Measurements from ENCODE around the gene CREG1.

The CREG1 gene

DNA sequence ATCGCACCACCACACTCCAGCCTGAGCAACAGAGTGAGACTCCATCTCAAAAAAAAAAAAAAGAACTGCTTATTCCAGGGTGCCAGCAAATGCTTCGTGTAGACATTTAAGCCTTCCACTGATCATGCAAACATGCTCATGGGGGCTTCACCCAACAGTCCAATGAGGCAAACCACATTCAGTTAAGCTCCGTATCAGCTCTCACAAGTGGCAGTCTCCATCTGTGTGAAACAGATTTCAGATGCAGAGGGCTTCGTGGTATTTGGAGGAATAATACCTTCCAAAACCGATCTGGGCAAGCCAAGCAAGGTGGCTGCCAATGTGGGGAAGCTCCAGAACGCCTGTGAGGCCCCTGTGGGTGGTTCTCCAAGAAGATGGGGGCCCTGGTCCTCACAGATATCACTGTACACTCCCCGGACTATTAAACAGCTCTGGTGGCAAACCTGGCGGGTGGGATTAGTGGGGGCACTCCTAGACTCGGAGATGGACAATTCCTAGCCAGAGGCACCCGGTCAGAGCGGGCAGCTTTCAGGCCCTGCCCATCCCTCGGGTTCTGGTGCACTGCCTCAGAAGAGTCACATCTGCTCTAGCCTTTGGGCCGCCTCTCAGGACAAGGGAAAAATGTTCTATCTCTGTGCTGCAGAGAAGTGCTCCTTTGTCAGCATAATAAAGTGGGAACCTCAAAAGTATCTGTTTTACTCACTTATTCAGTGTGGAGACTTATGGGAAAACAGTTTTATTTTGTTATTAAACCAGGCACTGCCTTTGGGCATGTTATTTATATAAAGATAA lies 10.2 kb downstream of the CREG1 start:
- H3K9me3 ChIP-seq (ENCODE audit: low read length), result no peaks in the 10 kb centered on the region

GRCh38 chr1:167542109-167543032 lies 11.2 kb downstream of the CREG1 start:
- Histone ChIP-seq H3K9me3 (ENCODE audit: low read length) (no peaks in the 10 kb centered on the region), H3K36me3 (ENCODE audit: insufficient read depth, low read length) (peaks cover 20% of the 10 kb centered on the region), H3K27ac (ENCODE audit: low read depth, low read length) (no peak overlapping the region), H3K4me3 (ENCODE audit: low read depth in 1 of 2, low read length in 2 of 2) (no peak overlapping the region), H3K4me1 (ENCODE audit: insufficient read depth, low read length) (peaks cover 13% of the 10 kb centered on the region), H3K27me3 (ENCODE audit: control insufficient read depth in 1 of 2, insufficient read depth in 2 of 2, low read length in 2 of 2) (no peaks in the 10 kb centered on the region), H3K9ac (ENCODE audit: low read length) (no peak overlapping the region)

More for the DNA sequence above, 10.2 kb downstream of the CREG1 start:
- H3K4me3 ChIP-seq (ENCODE audit: low read depth in 1 of 2, low read length in 2 of 2), result no peak overlapping the region
- H3K4me1 ChIP-seq (ENCODE audit: insufficient read depth, low read length), result peaks cover 15% of the 10 kb centered on the region
- no peaks in the 10 kb centered on the region for H3K27me3 ChIP-seq (ENCODE audit: control insufficient read depth in 1 of 2, insufficient read depth in 2 of 2, low read length in 2 of 2)
- no peak overlapping the region for H3K9ac ChIP-seq (ENCODE audit: low read length)
- H3K27ac ChIP-seq (ENCODE audit: low read depth, low read length), result no peak overlapping the region
- peaks cover 26% of the 10 kb centered on the region for H3K36me3 ChIP-seq (ENCODE audit: insufficient read depth, low read length)

- peaks cover 13% of the 10 kb centered on the region for H3K4me1 ChIP-seq (ENCODE audit: insufficient read depth, low read length)
- H3K4me3 ChIP-seq (ENCODE audit: low read depth in 1 of 2, low read length in 2 of 2), result no peak overlapping the region
- H3K36me3 ChIP-seq (ENCODE audit: insufficient read depth, low read length), result peaks cover 12% of the 10 kb centered on the region
- no peak overlapping the region for H3K9ac ChIP-seq (ENCODE audit: low read length)
- H3K27ac ChIP-seq (ENCODE audit: low read depth, low read length), result no peak overlapping the region
- no peaks in the 10 kb centered on the region for H3K27me3 ChIP-seq (ENCODE audit: control insufficient read depth in 1 of 2, insufficient read depth in 2 of 2, low read length in 2 of 2)
- no peaks in the 10 kb centered on the region for H3K9me3 ChIP-seq (ENCODE audit: low read length)
Measured at GRCh38 chr1:167541610-167542009, 12.0 kb downstream of the CREG1 start.

DNA sequence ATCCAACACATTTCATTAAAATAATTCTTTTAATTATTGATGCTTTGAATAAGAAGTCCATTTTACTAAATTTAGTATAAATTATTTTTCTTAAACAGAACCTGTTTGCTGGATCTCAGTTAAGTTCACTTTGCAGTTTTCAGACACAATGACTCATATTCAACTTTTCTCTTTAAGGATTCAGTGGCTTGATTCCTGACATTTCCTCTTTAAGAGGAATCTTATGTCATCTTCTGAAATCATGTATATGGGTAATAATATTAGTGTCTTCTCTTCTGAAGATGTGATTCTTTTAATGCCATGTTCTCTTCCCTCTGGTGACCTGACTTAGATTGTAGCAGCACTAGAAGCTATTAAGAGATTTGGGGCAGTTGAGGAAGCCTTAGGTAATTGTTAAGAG lies 12.6 kb downstream of the CREG1 start:
- Histone ChIP-seq H3K4me1 (ENCODE audit: insufficient read depth, low read length) (peaks cover 13% of the 10 kb centered on the region), H3K27me3 (ENCODE audit: control insufficient read depth in 1 of 2, insufficient read depth in 2 of 2, low read length in 2 of 2) (no peaks in the 10 kb centered on the region), H3K4me3 (ENCODE audit: low read depth in 1 of 2, low read length in 2 of 2) (no peak overlapping the region), H3K27ac (ENCODE audit: low read depth, low read length) (no peak overlapping the region), H3K9ac (ENCODE audit: low read length) (no peak overlapping the region), H3K9me3 (ENCODE audit: low read length) (no peaks in the 10 kb centered on the region), H3K36me3 (ENCODE audit: insufficient read depth, low read length) (peaks cover 9% of the 10 kb centered on the region)

DNA sequence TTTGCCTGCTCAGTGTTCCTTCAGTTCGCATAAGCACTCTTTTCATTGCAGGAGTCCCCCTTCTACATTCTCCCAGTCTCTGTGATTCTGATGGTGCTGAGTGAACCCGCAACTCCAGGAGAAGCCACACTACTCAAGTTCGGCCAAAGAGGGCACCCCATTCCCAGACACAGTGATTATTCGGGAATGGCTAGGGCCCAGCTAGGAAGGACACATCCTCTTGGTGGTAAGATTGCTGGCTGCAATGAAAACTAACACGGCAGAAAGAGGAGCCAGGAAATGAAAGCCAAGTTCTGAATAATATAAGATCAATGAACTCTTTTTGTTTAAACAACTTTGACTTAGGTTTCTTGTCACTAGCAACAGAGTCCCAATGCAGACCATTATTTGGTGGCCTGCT lies 14.9 kb downstream of the CREG1 start:
- Histone ChIP-seq H3K36me3 (ENCODE audit: insufficient read depth, low read length) (peaks cover 3% of the 10 kb centered on the region), H3K4me3 (ENCODE audit: low read depth in 1 of 2, low read length in 2 of 2) (no peak overlapping the region), H3K27me3 (ENCODE audit: control insufficient read depth in 1 of 2, insufficient read depth in 2 of 2, low read length in 2 of 2) (no peaks in the 10 kb centered on the region), H3K27ac (ENCODE audit: low read depth, low read length) (no peak overlapping the region), H3K4me1 (ENCODE audit: insufficient read depth, low read length) (peaks cover 6% of the 10 kb centered on the region), H3K9ac (ENCODE audit: low read length) (no peak overlapping the region), H3K9me3 (ENCODE audit: low read length) (no peaks in the 10 kb centered on the region)

DNA sequence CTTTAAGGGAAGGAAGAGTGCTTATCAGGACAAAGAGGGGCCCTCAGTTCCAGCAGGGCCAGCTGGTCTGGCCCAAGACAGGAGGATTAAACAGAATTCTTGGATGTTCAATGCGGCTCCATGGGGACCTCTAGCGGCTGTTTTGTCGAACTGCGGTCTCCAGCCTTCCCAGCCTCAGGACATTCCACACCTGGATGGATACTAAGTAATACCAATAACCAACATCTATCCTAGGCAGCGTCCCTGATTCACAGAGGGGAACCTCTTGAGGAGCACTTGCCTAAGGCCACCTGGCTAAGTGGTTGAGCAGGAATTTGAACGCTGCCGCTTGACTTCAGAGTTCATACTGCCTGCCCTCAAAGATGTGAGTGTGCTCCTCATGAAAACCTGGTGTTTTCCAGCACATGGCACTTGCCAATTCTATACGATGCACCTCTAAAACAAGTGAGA lies 19.7 kb downstream of the CREG1 start:
- H3K4me1 ChIP-seq (ENCODE audit: insufficient read depth, low read length), result peaks cover 11% of the 10 kb centered on the region
- H3K9ac ChIP-seq (ENCODE audit: low read length), result no peak overlapping the region
- no peak overlapping the region for H3K4me3 ChIP-seq (ENCODE audit: low read depth in 1 of 2, low read length in 2 of 2)
- no peaks in the 10 kb centered on the region for H3K9me3 ChIP-seq (ENCODE audit: low read length)
- no peaks in the 10 kb centered on the region for H3K27me3 ChIP-seq (ENCODE audit: control insufficient read depth in 1 of 2, insufficient read depth in 2 of 2, low read length in 2 of 2)
- no peak overlapping the region for H3K27ac ChIP-seq (ENCODE audit: low read depth, low read length)
- H3K36me3 ChIP-seq (ENCODE audit: insufficient read depth, low read length), result no peaks in the 10 kb centered on the region

- Histone ChIP-seq H3K9ac (ENCODE audit: low read length) (no peak overlapping the region), H3K4me3 (ENCODE audit: low read depth in 1 of 2, low read length in 2 of 2) (no peak overlapping the region), H3K9me3 (ENCODE audit: low read length) (no peaks in the 10 kb centered on the region), H3K27ac (ENCODE audit: low read depth, low read length) (no peak overlapping the region), H3K36me3 (ENCODE audit: insufficient read depth, low read length) (no peaks in the 10 kb centered on the region), H3K4me1 (ENCODE audit: insufficient read depth, low read length) (peaks cover 11% of the 10 kb centered on the region), H3K27me3 (ENCODE audit: control insufficient read depth in 1 of 2, insufficient read depth in 2 of 2, low read length in 2 of 2) (no peaks in the 10 kb centered on the region)
Measured at GRCh38 chr1:167532964-167533824, 20.4 kb downstream of the CREG1 start.

DNA sequence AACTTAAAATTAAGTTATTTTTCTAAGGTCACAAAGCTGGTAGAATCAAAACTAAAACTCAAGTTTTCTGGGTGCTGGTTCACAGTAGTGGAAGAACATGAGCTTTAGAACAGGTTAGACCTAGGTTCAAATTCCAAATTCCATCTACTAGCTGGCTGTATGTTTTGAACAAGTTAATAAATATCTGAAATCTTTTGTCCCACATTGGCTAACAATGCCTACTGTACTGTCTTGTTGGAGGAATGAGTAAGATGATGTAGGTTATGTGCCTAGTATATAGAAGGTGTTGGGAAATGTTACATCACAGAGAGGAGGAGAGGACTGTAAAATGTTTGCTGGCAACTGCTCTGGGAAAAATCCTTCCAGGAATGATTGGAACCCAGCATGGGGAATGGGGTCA lies 21.2 kb downstream of the CREG1 start:
- no peaks in the 10 kb centered on the region for H3K36me3 ChIP-seq (ENCODE audit: insufficient read depth, low read length)
- H3K9ac ChIP-seq (ENCODE audit: low read length), result no peak overlapping the region
- no peaks in the 10 kb centered on the region for H3K9me3 ChIP-seq (ENCODE audit: low read length)
- H3K27ac ChIP-seq (ENCODE audit: low read depth, low read length), result no peak overlapping the region
- H3K27me3 ChIP-seq (ENCODE audit: control insufficient read depth in 1 of 2, insufficient read depth in 2 of 2, low read length in 2 of 2), result no peaks in the 10 kb centered on the region
- H3K4me3 ChIP-seq (ENCODE audit: low read depth in 1 of 2, low read length in 2 of 2), result no peak overlapping the region
- H3K4me1 ChIP-seq (ENCODE audit: insufficient read depth, low read length), result peaks cover 11% of the 10 kb centered on the region

GRCh38 chr1:167529829-167530474 lies 23.6 kb downstream of the CREG1 start:
- H3K27ac ChIP-seq (ENCODE audit: low read depth, low read length), result no peak overlapping the region
- no peak overlapping the region for H3K9ac ChIP-seq (ENCODE audit: low read length)
- peaks cover 11% of the 10 kb centered on the region for H3K4me1 ChIP-seq (ENCODE audit: insufficient read depth, low read length)
- H3K36me3 ChIP-seq (ENCODE audit: insufficient read depth, low read length), result no peaks in the 10 kb centered on the region
- no peak overlapping the region for H3K4me3 ChIP-seq (ENCODE audit: low read depth in 1 of 2, low read length in 2 of 2)
- H3K9me3 ChIP-seq (ENCODE audit: low read length), result no peaks in the 10 kb centered on the region
- H3K27me3 ChIP-seq (ENCODE audit: control insufficient read depth in 1 of 2, insufficient read depth in 2 of 2, low read length in 2 of 2), result no peaks in the 10 kb centered on the region

GRCh38 chr1:167528057-167528728 lies 25.4 kb downstream of the CREG1 start:
- no peak overlapping the region for H3K4me3 ChIP-seq (ENCODE audit: low read depth in 1 of 2, low read length in 2 of 2)
- no peak overlapping the region for H3K27ac ChIP-seq (ENCODE audit: low read depth, low read length)
- H3K9me3 ChIP-seq (ENCODE audit: low read length), result no peaks in the 10 kb centered on the region
- no peak overlapping the region for H3K9ac ChIP-seq (ENCODE audit: low read length)
- no peaks in the 10 kb centered on the region for H3K27me3 ChIP-seq (ENCODE audit: control insufficient read depth in 1 of 2, insufficient read depth in 2 of 2, low read length in 2 of 2)
- no peaks in the 10 kb centered on the region for H3K36me3 ChIP-seq (ENCODE audit: insufficient read depth, low read length)
- H3K4me1 ChIP-seq (ENCODE audit: insufficient read depth, low read length), result peaks cover 6% of the 10 kb centered on the region
